Measurements from ENCODE around the gene KLF3.

The KLF3 gene

DNA sequence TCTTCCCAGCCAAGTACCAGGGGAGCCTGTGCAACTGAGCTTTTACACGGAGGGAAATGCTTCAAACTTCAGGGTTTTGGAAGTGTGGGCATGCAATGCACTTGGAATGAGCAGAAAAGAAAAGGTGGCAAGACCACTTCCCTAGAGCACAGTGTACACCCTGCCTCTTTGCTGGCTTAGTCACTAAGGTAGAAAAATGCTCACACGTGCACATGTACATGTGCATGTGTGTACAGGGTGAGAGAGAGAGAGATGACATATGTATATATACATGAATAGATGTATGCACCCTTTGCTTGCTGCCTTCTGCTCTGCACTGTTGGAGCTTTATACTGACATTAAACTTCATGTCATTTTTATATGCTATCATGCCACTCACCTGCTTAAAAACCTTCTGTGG, 7.9 kb upstream of the KLF3 start:
- TF ChIP-seq, protein P1, sequence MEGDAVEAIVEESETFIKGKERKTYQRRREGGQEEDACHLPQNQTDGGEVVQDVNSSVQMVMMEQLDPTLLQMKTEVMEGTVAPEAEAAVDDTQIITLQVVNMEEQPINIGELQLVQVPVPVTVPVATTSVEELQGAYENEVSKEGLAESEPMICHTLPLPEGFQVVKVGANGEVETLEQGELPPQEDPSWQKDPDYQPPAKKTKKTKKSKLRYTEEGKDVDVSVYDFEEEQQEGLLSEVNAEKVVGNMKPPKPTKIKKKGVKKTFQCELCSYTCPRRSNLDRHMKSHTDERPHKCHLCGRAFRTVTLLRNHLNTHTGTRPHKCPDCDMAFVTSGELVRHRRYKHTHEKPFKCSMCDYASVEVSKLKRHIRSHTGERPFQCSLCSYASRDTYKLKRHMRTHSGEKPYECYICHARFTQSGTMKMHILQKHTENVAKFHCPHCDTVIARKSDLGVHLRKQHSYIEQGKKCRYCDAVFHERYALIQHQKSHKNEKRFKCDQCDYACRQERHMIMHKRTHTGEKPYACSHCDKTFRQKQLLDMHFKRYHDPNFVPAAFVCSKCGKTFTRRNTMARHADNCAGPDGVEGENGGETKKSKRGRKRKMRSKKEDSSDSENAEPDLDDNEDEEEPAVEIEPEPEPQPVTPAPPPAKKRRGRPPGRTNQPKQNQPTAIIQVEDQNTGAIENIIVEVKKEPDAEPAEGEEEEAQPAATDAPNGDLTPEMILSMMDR (conservative IDR thresholded peaks at IDR 0.05; ENCODE audit: low read depth, low read length) = no peak
- no peak overlapping the region for H3K4me3 ChIP-seq (ENCODE audit: low read length)
- no peak for DNase-seq (ENCODE audit: low read depth)

DNA sequence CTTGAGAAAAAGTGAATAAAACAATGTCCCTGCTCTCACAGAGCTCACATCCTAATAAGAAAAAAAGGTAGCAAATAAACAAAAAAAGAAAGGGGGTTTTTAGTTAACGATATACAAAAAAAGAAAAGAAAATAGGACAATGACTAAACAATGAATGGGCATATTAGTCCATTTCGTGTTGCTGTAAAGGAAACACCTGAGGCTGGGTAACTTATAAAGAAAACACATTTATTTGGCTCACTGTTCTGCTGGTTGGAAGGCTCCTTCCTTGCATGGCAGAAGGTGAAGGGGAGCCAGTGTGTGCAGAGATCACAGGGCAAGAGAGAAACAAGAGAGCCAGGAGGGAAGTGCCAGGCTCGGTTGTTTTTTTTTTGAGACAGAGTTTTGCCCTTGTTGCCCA, 4.7 kb upstream of the KLF3 start:
- TF ChIP-seq, protein P1 (conservative IDR thresholded peaks at IDR 0.05; ENCODE audit: low read depth, low read length) = no peak
- DNase-seq (ENCODE audit: low read depth) = no peak
- H3K4me3 ChIP-seq (ENCODE audit: low read length) = no peak overlapping the region

DNA sequence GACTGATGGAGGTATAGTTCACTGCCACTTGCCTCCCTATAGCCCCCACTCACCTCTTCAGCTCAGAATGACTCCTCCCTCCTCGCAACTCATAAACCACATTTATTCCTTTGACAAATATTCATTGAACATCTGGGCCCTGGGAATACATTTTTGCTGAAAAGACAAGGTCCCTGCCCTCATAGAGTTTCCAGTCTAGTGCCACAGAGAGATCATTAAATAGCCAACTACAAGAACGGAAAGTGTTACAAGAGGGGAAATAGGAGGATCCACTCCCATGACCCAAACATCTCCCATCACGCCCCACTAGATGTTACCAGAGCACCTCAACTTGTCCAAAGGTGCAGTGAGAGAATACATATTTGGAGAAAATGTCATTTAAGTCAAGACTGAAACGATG, 3.2 kb upstream of the KLF3 start:
- no peak overlapping the region for H3K4me3 ChIP-seq (ENCODE audit: low read length)
- TF ChIP-seq, protein P1 (conservative IDR thresholded peaks at IDR 0.05; ENCODE audit: low read depth, low read length) = no peak
- DNase-seq (ENCODE audit: low read depth) = no peak

DNA sequence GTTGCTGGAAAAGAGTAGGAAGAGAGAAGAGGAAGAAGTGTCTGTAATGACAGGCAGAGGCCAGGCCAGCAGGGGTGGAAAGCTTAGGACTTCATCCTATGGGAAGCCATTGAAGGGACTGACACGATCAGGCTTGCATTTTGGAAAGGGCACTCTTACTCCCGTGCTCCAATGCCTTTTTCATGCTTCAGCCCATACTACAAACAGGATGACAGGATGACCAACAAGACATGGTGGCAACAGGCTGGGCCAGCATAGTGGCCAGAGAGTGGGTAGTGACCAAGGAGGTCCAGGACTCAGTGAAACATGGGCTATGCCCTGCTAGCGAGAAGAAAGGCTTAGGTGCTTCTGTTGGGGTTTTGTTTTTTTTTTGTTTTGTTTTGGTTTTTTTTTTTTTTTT, 2.6 kb upstream of the KLF3 start:
- no peak for DNase-seq (ENCODE audit: low read depth)
- no peak overlapping the region for H3K4me3 ChIP-seq (ENCODE audit: low read length)
- TF ChIP-seq, protein P1 (conservative IDR thresholded peaks at IDR 0.05; ENCODE audit: low read depth, low read length) = no peak

DNA sequence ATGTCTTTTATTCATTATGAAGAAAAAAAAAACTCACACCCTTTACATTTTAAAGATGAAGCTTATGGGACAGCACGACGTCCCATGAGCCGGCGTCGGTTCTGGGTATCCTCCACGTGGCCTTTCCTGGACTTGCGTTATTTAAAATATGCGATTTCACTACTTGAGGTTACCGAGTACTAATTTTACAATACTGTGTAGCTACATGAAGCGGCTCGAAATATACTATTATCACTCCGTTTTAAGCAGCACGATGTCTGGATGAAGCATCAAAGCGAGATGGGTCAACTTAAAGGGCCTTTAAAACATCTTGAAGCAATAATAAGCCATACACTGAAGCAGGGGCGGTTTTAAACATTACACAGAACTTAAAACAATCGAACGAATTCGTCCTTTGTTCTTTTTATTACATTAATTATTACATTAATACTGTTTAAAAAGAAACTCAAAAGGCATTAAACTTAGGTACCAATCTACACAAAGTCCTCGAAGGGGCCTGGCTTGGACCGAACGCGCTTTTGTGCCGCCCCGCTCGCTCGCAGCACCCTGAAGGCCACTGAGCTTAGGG, 1.4 kb upstream of the KLF3 start:
- DNase-seq (ENCODE audit: low read depth) = no peak
- peak overlapping the region; percentile 60 for H3K4me3 ChIP-seq (ENCODE audit: low read length)
- TF ChIP-seq, protein P1 (conservative IDR thresholded peaks at IDR 0.05; ENCODE audit: low read depth, low read length) = no peak

DNA sequence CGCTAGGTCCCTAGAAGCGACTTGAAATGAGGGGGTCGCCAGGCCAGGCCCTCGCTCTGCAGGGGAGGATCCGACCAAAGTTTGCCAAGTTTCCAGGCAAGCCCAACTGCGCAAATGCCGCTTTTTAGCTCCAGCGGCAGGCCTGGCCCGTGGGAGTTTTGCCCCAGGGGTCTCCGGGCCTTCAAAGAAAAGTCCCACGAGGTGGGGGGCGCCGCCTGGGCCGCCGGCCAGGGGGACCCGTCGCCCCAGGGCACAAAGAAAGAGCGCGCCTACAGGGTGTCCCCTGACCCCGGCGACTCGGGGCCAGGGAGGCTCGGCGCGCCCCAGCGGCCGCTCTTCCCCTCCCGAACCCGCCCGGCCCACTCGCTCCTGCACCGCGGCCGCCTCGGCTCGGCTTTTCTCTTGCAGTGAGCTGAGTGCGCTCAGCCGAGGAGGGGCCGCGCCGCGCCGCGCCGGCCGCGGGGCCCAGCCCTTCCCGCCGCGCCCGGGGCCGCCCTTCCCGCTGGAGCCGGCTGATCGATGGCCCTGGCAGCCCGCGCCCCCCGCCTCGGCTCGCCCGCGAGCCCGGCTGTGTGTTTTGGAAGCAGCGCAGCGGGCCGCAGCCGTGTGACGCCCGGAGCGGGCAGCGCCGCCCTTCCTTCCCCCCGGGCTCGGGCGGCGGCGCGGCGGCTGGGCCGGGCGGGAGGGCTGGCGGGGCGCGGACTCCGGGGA, 754 bp upstream of the KLF3 start:
- H3K4me3 ChIP-seq (ENCODE audit: low read length) = peak overlapping the region; percentile 60
- no peak for DNase-seq (ENCODE audit: low read depth)
- TF ChIP-seq, protein P1 (conservative IDR thresholded peaks at IDR 0.05; ENCODE audit: low read depth, low read length) = no peak

Measured in retinal pigment epithelial cell (primary cell).